BLaER1 treated with 17β-estradiol and CSF1 and Interleukin-3, amounts not matched to agents 10 nM and 100 nM (cell line): ENCODE measurements around the gene ALDOC.

Experiments
- H3K27ac ChIP-seq, 11 experiments: shearing (Covaris generic); formaldehyde crosslinking; 2 replicates each; pipeline ENCODE4 v1.8.1; 2022
- H3K27me3 ChIP-seq, 11 experiments: shearing (Covaris generic); formaldehyde crosslinking; 2 replicates each; pipeline ENCODE4 v1.8.1; 2022
- H3K36me3 ChIP-seq, 11 experiments: shearing (Covaris generic); formaldehyde crosslinking; 2 replicates each; pipeline ENCODE4 v1.8.1; 2022
- H3K4me1 ChIP-seq, 10 experiments: shearing (Covaris generic); formaldehyde crosslinking; 2 replicates each; pipeline ENCODE4 v1.8.1; 2022
- H3K4me2 ChIP-seq, 11 experiments: shearing (Covaris generic); formaldehyde crosslinking; 2 replicates each; pipeline ENCODE4 v1.8.1; 2022
- H3K4me3 ChIP-seq, 10 experiments: shearing (Covaris generic); formaldehyde crosslinking; 2 replicates each; pipeline ENCODE4 v1.8.1; 2022
- H3K9ac ChIP-seq, 11 experiments: shearing (Covaris generic); formaldehyde crosslinking; 2 replicates each; pipeline ENCODE4 v1.8.1; 2022
- H3K9me3 ChIP-seq, 11 experiments: shearing (Covaris generic); formaldehyde crosslinking; replicated peaks in 1 of 11; 2 replicates each; pipeline ENCODE4 v1.8.1; 2022
- H4K20me1 ChIP-seq, 11 experiments: shearing (Covaris generic); formaldehyde crosslinking; 2 replicates each; pipeline ENCODE4 v1.8.1; 2022
- Cebpa-rat ChIP-seq, 11 experiments: shearing (Covaris generic); IDR thresholded peaks; 2 replicates each; pipeline ENCODE4 v1.8.1; 2022

The ALDOC gene

DNA sequence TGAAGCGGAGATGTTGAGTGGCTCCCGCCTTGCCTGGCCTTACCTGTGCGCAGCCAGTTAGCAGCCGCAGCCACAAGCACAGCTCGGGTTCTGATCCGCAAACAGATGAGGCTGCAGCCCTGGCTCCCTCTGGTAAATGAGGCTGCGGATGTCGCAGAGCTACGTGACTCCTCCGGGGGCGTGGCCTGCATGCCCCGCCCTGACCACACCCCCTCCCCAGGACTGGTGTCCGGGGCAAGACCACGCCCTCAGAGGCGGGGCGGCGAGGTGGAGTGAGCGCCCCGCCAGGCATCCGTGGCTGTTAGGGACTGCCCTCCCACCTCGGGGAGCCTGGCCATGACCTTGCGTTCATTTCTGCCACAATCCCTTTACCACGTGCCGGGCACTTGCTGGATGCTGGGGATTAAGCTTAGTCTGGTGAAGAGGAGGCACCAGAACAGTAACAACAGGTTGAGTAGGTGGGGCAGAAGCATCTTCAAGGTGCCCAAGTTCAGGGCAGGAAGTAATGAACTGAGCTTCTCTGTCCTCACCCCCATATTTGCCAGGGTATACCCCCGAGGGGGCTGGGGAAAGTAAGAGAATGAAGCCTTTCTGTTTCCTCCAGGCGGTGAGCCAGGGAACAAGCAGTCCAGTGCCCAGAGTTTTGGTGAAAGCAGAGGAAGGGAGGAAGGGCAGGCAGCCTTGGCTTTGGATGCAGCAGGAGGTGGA is at the start of gene ALDOC:
TSS of gene ALDOC (minus strand) at position 138 of the 708 bp plus-strand sequence. CDS start 1,363 bp downstream, outside the sequence.
- no peak for TF ChIP-seq Cebpa-rat (IDR thresholded peaks at IDR 0.05)
- Histone ChIP-seq H3K4me2 (peak within 1 kb of the TSS; percentile 48 to 85 (median 78)), H3K27ac (peak within 1 kb of the TSS in 7 of 11 experiments; percentile 13 to 57 (median 49); a peak in 11 of 22 replicates), H3K27me3 (no peaks in the 10 kb centered on the region), H3K36me3 (peaks cover 27 to 72% (median 58%) of the 10 kb centered on the region in 11 experiments), H3K9ac (peak within 1 kb of the TSS in 7 of 11 experiments; percentile 18 to 62 (median 48); a peak in 9 of 22 replicates), H4K20me1 (peaks cover 0 to 18% (median 6%) of the 10 kb centered on the region in 11 experiments; a peak in 7 of 22 replicates), H3K4me3 (peak within 1 kb of the TSS; percentile 42 to 65 (median 48); a peak in 17 of 20 replicates), H3K4me1 (peaks cover 23 to 42% (median 32%) of the 10 kb centered on the region in 10 experiments), H3K9me3 (no peaks in the 10 kb centered on the region)

DNA sequence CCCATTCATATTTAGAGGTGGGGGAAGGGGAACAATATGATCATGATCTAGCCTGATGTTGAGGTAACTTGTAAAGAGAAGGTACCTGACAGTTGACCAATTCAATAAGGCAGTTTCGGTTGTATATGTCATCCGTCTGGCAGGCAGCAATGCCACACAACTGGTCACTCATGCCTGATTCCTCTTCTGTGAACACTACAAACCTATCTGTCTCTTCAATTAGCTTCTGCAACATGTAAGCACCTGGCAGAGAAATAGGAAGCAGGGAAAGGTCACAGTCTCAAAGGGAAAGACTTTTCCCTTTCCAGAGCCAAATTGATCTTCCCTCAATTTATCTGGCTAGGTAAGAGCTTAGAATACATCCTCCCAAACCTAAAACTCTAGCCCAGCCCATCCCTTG is 47.5 kb upstream of the ALDOC start:
- no peak overlapping the region for H3K9ac ChIP-seq
- no peaks in the 10 kb centered on the region for H3K27me3 ChIP-seq
- H3K27ac ChIP-seq: no peak overlapping the region
- no peaks in the 10 kb centered on the region for H3K9me3 ChIP-seq
- peaks cover 98 to 100% (median 100%) of the 10 kb centered on the region in 11 experiments for H3K36me3 ChIP-seq
- H4K20me1 ChIP-seq: peaks cover 36 to 98% (median 75%) of the 10 kb centered on the region in 11 experiments; a peak in 17 of 22 replicates
- H3K4me1 ChIP-seq: peaks cover 0 to 4% (median 0%) of the 10 kb centered on the region in 10 experiments; a peak in 1 of 20 replicates
- no peak overlapping the region for H3K4me2 ChIP-seq
- no peak overlapping the region for H3K4me3 ChIP-seq
- no peak for TF ChIP-seq Cebpa-rat (IDR thresholded peaks at IDR 0.05)

DNA sequence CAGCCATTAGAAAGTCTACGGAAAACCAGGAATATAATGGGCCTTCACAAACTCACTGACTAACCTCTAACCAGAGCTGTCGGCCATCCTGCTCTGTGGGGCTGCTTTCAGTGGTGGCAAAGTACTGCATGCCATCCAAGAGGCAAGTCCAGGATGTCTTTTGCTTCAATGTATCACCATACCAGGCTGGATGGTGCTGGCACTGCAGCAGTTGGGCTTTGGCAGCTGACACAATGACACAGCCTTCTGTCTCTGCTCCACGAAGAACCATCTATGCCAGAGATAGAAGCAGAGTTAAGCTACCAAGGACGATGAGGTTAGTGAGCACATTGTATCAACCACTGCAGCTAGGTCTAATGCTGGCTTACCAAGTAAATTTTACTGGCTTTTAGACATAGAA is 47.0 kb upstream of the ALDOC start:
- no peak overlapping the region for H3K9ac ChIP-seq
- H3K27ac ChIP-seq: no peak overlapping the region
- peaks cover 98 to 100% (median 100%) of the 10 kb centered on the region in 11 experiments for H3K36me3 ChIP-seq
- no peak for TF ChIP-seq Cebpa-rat (IDR thresholded peaks at IDR 0.05)
- H3K4me1 ChIP-seq: peaks cover 0 to 4% (median 0%) of the 10 kb centered on the region in 10 experiments; a peak in 1 of 20 replicates
- H3K27me3 ChIP-seq: no peaks in the 10 kb centered on the region
- H3K4me2 ChIP-seq: no peak overlapping the region
- H4K20me1 ChIP-seq: peaks cover 35 to 96% (median 75%) of the 10 kb centered on the region in 11 experiments; a peak in 17 of 22 replicates
- H3K4me3 ChIP-seq: no peak overlapping the region
- no peaks in the 10 kb centered on the region for H3K9me3 ChIP-seq

- Histone ChIP-seq H3K27ac (no peak overlapping the region), H3K4me3 (no peak overlapping the region), H3K27me3 (no peaks in the 10 kb centered on the region), H3K4me2 (no peak overlapping the region), H3K9ac (no peak overlapping the region), H3K4me1 (peaks cover 0 to 4% (median 0%) of the 10 kb centered on the region in 10 experiments; a peak in 1 of 20 replicates), H3K9me3 (no peaks in the 10 kb centered on the region), H3K36me3 (peaks cover 98 to 100% (median 100%) of the 10 kb centered on the region in 11 experiments), H4K20me1 (peaks cover 33 to 84% (median 75%) of the 10 kb centered on the region in 11 experiments; a peak in 17 of 22 replicates)
- no peak for TF ChIP-seq Cebpa-rat (IDR thresholded peaks at IDR 0.05)
These were observed 45.5 kb upstream of the ALDOC start for GRCh38 chr17:28622186-28622585.

DNA sequence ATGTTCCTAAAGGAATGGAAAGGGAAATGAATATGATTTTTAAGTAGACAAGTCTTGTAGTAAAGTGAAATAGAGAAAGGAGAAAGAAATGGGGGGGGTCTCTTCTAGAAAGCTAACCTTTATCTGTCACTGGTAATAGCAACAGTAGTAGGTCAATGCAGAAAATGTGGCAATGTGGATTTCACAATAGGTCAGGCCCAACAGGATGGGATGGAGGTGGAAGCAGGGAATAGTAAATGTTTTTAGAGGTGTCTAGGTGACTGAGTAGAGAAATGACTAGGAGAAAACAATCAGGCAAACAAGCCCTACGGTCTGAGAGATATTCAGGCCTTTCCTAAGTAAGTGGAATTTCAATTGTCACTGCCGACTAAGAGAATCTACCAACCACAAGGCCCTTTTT is 43.3 kb upstream of the ALDOC start:
- no peak for TF ChIP-seq Cebpa-rat (IDR thresholded peaks at IDR 0.05)
- Histone ChIP-seq H3K4me2 (no peak overlapping the region), H3K27ac (no peak overlapping the region), H3K9ac (no peak overlapping the region), H3K4me1 (peaks cover 0 to 16% (median under 1%) of the 10 kb centered on the region in 10 experiments; a peak in 9 of 20 replicates), H3K4me3 (no peak overlapping the region), H4K20me1 (peaks cover 33 to 87% (median 72%) of the 10 kb centered on the region in 11 experiments; a peak in 17 of 22 replicates), H3K27me3 (no peaks in the 10 kb centered on the region), H3K36me3 (peaks cover 100% of the 10 kb centered on the region in 11 experiments), H3K9me3 (no peaks in the 10 kb centered on the region)

GRCh38 chr17:28618464-28618863 is 41.8 kb upstream of the ALDOC start:
- peaks cover 32 to 87% (median 72%) of the 10 kb centered on the region in 11 experiments; a peak in 18 of 22 replicates for H4K20me1 ChIP-seq
- H3K27ac ChIP-seq: no peak overlapping the region
- no peak overlapping the region for H3K4me2 ChIP-seq
- no peak overlapping the region for H3K9ac ChIP-seq
- peaks cover 0 to 28% (median 16%) of the 10 kb centered on the region in 10 experiments; a peak in 15 of 20 replicates for H3K4me1 ChIP-seq
- no peaks in the 10 kb centered on the region for H3K9me3 ChIP-seq
- TF ChIP-seq Cebpa-rat (IDR thresholded peaks at IDR 0.05): no peak
- H3K36me3 ChIP-seq: peaks cover 100% of the 10 kb centered on the region in 11 experiments
- H3K27me3 ChIP-seq: no peaks in the 10 kb centered on the region
- H3K4me3 ChIP-seq: no peak overlapping the region

DNA sequence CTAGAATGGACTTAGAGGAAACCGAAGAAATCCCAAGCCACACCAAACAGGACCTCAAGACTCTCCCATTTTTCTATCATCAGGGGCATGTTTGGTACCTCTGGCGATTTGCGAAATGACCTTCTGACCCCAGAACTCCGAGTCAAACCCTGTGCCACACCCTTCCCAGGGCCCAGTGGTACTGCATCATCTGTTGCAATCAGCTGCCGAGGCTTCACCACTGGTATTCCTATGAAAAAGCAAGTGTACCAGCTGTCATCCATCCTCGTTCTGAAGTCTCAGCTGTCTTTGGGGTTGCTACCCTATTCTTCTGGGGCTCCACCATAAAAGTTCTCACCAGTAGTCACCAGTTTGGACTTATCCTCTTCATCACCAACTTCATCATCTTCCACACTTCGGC is 39.6 kb upstream of the ALDOC start:
- Histone ChIP-seq H3K36me3 (peaks cover 98 to 100% (median 100%) of the 10 kb centered on the region in 11 experiments), H3K4me1 (peaks cover 0 to 40% (median 27%) of the 10 kb centered on the region in 10 experiments; a peak in 16 of 20 replicates), H4K20me1 (peaks cover 17 to 84% (median 58%) of the 10 kb centered on the region in 11 experiments; a peak in 18 of 22 replicates), H3K4me2 (no peak overlapping the region), H3K27me3 (no peaks in the 10 kb centered on the region), H3K9ac (no peak overlapping the region), H3K27ac (no peak overlapping the region), H3K4me3 (no peak overlapping the region), H3K9me3 (no peaks in the 10 kb centered on the region)
- TF ChIP-seq Cebpa-rat (IDR thresholded peaks at IDR 0.05): no peak

GRCh38 chr17:28615260-28615940 is 38.7 kb upstream of the ALDOC start:
- H3K36me3 ChIP-seq: peaks cover 98 to 100% (median 100%) of the 10 kb centered on the region in 11 experiments
- no peak overlapping the region for H3K4me3 ChIP-seq
- no peak overlapping the region for H3K27ac ChIP-seq
- peaks cover 15 to 77% (median 49%) of the 10 kb centered on the region in 11 experiments; a peak in 18 of 22 replicates for H4K20me1 ChIP-seq
- H3K9me3 ChIP-seq: no peaks in the 10 kb centered on the region
- H3K9ac ChIP-seq: no peak overlapping the region
- H3K4me1 ChIP-seq: peaks cover 0 to 40% (median 27%) of the 10 kb centered on the region in 10 experiments; a peak in 16 of 20 replicates
- H3K27me3 ChIP-seq: no peaks in the 10 kb centered on the region
- no peak for TF ChIP-seq Cebpa-rat (IDR thresholded peaks at IDR 0.05)
- H3K4me2 ChIP-seq: no peak overlapping the region; a peak in 1 of 22 replicates
